LNCaP clone FGC (cell line): ENCODE data around the gene RUVBL2.
"Not testable (repeated sequence)": the region's sequence is repeated elsewhere in the genome, so short reads cannot be mapped to it uniquely, and the experiment has no call there.

ENCODE experiments used
- DNase-seq: peaks from one replicate; pipeline ENCODE4 v3.0.0-alpha.2; 2011; ENCODE audit warnings: low read depth
- H3K4me3 ChIP-seq: 2 replicates; pipeline ENCODE4 v1.5.1; 2011; ENCODE audit warnings: mild to moderate bottlenecking, low read depth, low read length, control low read depth
- CTCF ChIP-seq: IDR thresholded peaks from 2 replicates; pipeline ENCODE4 v1.5.1; 2012; ENCODE audit warnings: mild to moderate bottlenecking; ENCODE audit not compliant: control insufficient read depth, insufficient read depth; ENCODE audit errors: extremely low read depth

The RUVBL2 gene

GRCh38 chr19:49011194-49011593 lies 17.5 kb downstream of the RUVBL2 start:
- no peak for DNase-seq
- no peak for TF ChIP-seq CTCF
- H3K4me3 ChIP-seq, result no peak overlapping the region

GRCh38 chr19:49014123-49014869 lies 20.6 kb downstream of the RUVBL2 start:
- no peak overlapping the region for H3K4me3 ChIP-seq
- TF ChIP-seq CTCF, result no peak
- no peak for DNase-seq

GRCh38 chr19:49014870-49015255 lies 21.2 kb downstream of the RUVBL2 start:
- DNase-seq, result no peak
- H3K4me3 ChIP-seq, result no peak overlapping the region
- no peak for TF ChIP-seq CTCF

- no peak for DNase-seq
- no peak overlapping the region for H3K4me3 ChIP-seq
- no peak for TF ChIP-seq CTCF
These were observed 22.6 kb downstream of the RUVBL2 start for GRCh38 chr19:49016067-49016839.

GRCh38 chr19:49017041-49017665 lies 23.5 kb downstream of the RUVBL2 start, which contains the start of gene LHB:
Gene LHB (minus strand): TSS chr19:49017091. CDS start chr19:49017081, 10 bp downstream.
- peak within 1 kb of the TSS; percentile 11; the same call in 1 of the 2 replicates for H3K4me3 ChIP-seq
- TF ChIP-seq CTCF, result no peak
- DNase-seq, result no peak

GRCh38 chr19:49017666-49018351 lies 24.1 kb downstream of the RUVBL2 start:
- peak overlapping the region; percentile 11; the same call in 1 of the 2 replicates for H3K4me3 ChIP-seq
- TF ChIP-seq CTCF, result peak; percentile 23
- DNase-seq, result no peak

- H3K4me3 ChIP-seq, DNase-seq: not testable (repeated sequence)
These were observed 24.9 kb downstream of the RUVBL2 start for GRCh38 chr19:49018388-49019241.
